ENCODE data around the gene NEURL1B.

Gene NEURL1B

GRCh38 chr5:172612771-172613170, 28.3 kb upstream of the NEURL1B start:
- no peaks in the 10 kb centered on the region for H3K36me3 ChIP-seq (ENCODE audit: insufficient read depth, low read length)

GRCh38 chr5:172616136-172616535, 24.9 kb upstream of the NEURL1B start:
- H3F3A ChIP-seq (ENCODE audit: low read depth): no peaks in the 10 kb centered on the region
- H3K4me1 ChIP-seq (ENCODE audit: insufficient read depth, low read length, poor library complexity, severe bottlenecking): peaks cover 5% of the 10 kb centered on the region
- H3K9me3 ChIP-seq (ENCODE audit: insufficient read depth, low read depth, low read length): no peaks in the 10 kb centered on the region
- H4K20me1 ChIP-seq (ENCODE audit: insufficient read depth, low read length, poor library complexity, severe bottlenecking): no peaks in the 10 kb centered on the region
- no peak overlapping the region for H2AFZ ChIP-seq (ENCODE audit: low read length)
- no peaks in the 10 kb centered on the region for H3K79me2 ChIP-seq (ENCODE audit: insufficient read depth, low read length)
- no peak overlapping the region for H3K4me2 ChIP-seq (ENCODE audit: low read depth, low read length, poor library complexity, severe bottlenecking)
- H3K36me3 ChIP-seq (ENCODE audit: insufficient read depth, low read length): no peaks in the 10 kb centered on the region
- TF ChIP-seq EZH2phosphoT487 (IDR thresholded peaks at IDR 0.05; ENCODE audit: borderline replicate concordance) (no peak), CTCF (conservative IDR thresholded peaks at IDR 0.05; ENCODE audit: low read length) (no peak)
- H3K9ac ChIP-seq (ENCODE audit: low read depth, low read length, poor library complexity, severe bottlenecking): no peak overlapping the region
- no peaks in the 10 kb centered on the region for H3K9me2 ChIP-seq (replicated peaks; ENCODE audit: low read depth, low read length)
- H3K4me3 ChIP-seq (ENCODE audit: low read length, poor library complexity, severe bottlenecking): no peak overlapping the region
- H3K27me3 ChIP-seq (ENCODE audit: insufficient read depth, low read length, poor library complexity, severe bottlenecking): no peaks in the 10 kb centered on the region

More at GRCh38 chr5:172612771-172613170, 28.3 kb upstream of the NEURL1B start:
- H3K9ac ChIP-seq (ENCODE audit: low read depth, low read length, poor library complexity, severe bottlenecking): no peak overlapping the region
- no peaks in the 10 kb centered on the region for H3K9me3 ChIP-seq (ENCODE audit: insufficient read depth, low read depth, low read length)
- H2AFZ ChIP-seq (ENCODE audit: low read length): no peak overlapping the region
- H3K4me2 ChIP-seq (ENCODE audit: low read depth, low read length, poor library complexity, severe bottlenecking): no peak overlapping the region
- no peak for TF ChIP-seq CTCF (conservative IDR thresholded peaks at IDR 0.05; ENCODE audit: low read length)
- no peak for TF ChIP-seq EZH2phosphoT487 (IDR thresholded peaks at IDR 0.05; ENCODE audit: borderline replicate concordance)
- H4K20me1 ChIP-seq (ENCODE audit: insufficient read depth, low read length, poor library complexity, severe bottlenecking): no peaks in the 10 kb centered on the region
- no peaks in the 10 kb centered on the region for H3K27me3 ChIP-seq (ENCODE audit: insufficient read depth, low read length, poor library complexity, severe bottlenecking)
- no peaks in the 10 kb centered on the region for H3K79me2 ChIP-seq (ENCODE audit: insufficient read depth, low read length)
- H3K4me1 ChIP-seq (ENCODE audit: insufficient read depth, low read length, poor library complexity, severe bottlenecking): peaks cover 5% of the 10 kb centered on the region
- H3F3A ChIP-seq (ENCODE audit: low read depth): no peaks in the 10 kb centered on the region
- H3K9me2 ChIP-seq (replicated peaks; ENCODE audit: low read depth, low read length): no peaks in the 10 kb centered on the region
- no peak overlapping the region for H3K4me3 ChIP-seq (ENCODE audit: low read length, poor library complexity, severe bottlenecking)

DNA sequence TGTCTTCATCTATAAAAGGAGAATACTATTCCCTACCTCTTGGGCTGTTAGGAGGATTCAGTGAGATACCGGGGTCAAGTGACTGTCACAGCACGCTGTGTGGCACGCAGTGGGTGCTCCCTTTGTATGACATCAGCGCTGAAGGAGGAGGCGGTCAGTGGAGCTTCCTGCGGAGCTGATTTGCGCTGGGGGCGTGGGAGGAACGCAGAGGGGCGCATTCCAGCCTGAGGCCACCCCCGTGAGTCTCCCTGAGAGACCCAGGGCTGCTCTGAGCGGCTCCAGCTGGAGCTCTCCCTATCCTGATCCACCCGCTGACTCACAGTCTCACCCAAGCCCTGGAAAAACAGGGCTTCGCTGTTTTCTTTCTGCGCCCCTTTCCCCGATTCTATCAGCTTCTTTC, 24.3 kb upstream of the NEURL1B start:
- Histone ChIP-seq H3K4me1 (ENCODE audit: insufficient read depth, low read length, poor library complexity, severe bottlenecking) (peaks cover 5% of the 10 kb centered on the region), H3K4me2 (ENCODE audit: low read depth, low read length, poor library complexity, severe bottlenecking) (no peak overlapping the region), H3K36me3 (ENCODE audit: insufficient read depth, low read length) (no peaks in the 10 kb centered on the region), H3K9ac (ENCODE audit: low read depth, low read length, poor library complexity, severe bottlenecking) (no peak overlapping the region), H3K9me2 (replicated peaks; ENCODE audit: low read depth, low read length) (no peaks in the 10 kb centered on the region), H3K79me2 (ENCODE audit: insufficient read depth, low read length) (no peaks in the 10 kb centered on the region), H3K4me3 (ENCODE audit: low read length, poor library complexity, severe bottlenecking) (no peak overlapping the region), H3F3A (ENCODE audit: low read depth) (no peaks in the 10 kb centered on the region), H2AFZ (ENCODE audit: low read length) (no peak overlapping the region), H3K9me3 (ENCODE audit: insufficient read depth, low read depth, low read length) (no peaks in the 10 kb centered on the region), H4K20me1 (ENCODE audit: insufficient read depth, low read length, poor library complexity, severe bottlenecking) (no peaks in the 10 kb centered on the region), H3K27me3 (ENCODE audit: insufficient read depth, low read length, poor library complexity, severe bottlenecking) (no peaks in the 10 kb centered on the region)
- TF ChIP-seq EZH2phosphoT487 (IDR thresholded peaks at IDR 0.05; ENCODE audit: borderline replicate concordance): no peak
- no peak for TF ChIP-seq CTCF (conservative IDR thresholded peaks at IDR 0.05; ENCODE audit: low read length)

Measured in Loucy (cell line).